Fibroblast of peridontal ligament (primary cell): Measurements from ENCODE around the gene PPP1R37.
A peak's percentile ranks its signal among the peaks of the same experiment; 100 is the strongest.

Source experiments
- DNase-seq: peaks from one replicate; pipeline ENCODE4 v3.0.0-alpha.2; 2010; ENCODE audit errors: extremely low read depth

PPP1R37 gene

GRCh38 chr19:45092747-45093678 is at the start of gene PPP1R37:
PPP1R37 (plus strand) TSS chr19:45093179; CDS start chr19:45093326, 147 bp downstream.
- peak; percentile 98 for DNase-seq

DNA sequence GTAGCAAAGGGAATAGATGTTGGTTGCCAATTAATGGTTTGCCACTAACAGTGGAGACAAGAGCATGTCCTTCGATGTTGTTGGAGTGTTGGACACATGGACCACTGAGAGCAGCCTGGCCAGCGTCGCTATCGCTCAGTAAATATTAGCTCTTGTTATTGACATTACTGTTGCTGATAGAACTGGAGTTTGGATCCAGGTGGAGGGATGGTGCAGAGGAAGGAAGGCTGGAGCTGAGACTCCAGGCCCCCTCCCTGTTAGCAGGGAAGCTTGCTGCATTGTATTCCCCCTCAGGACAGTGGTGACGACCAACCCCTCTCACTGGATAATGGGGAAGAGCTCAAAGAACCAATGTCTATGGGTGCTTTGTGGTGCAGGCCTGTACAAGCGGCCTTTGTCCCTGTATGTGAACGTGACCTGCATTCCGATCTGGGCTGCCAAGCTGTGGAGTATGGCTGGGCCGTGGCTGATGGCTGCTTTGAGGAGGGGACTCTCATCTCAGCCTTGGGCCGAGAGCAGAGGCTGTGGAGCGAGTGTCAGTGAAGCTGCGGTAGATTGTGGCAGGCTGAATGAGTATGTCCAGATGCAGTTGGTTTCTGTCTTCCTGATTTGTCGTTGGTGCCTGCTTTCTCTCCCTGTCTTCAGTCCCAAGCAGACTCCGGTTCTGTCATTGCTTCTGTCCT is 47.2 kb upstream of the PPP1R37 start:
- no peak for DNase-seq

GRCh38 chr19:45046355-45046754 is 46.6 kb upstream of the PPP1R37 start:
- DNase-seq, result no peak

DNA sequence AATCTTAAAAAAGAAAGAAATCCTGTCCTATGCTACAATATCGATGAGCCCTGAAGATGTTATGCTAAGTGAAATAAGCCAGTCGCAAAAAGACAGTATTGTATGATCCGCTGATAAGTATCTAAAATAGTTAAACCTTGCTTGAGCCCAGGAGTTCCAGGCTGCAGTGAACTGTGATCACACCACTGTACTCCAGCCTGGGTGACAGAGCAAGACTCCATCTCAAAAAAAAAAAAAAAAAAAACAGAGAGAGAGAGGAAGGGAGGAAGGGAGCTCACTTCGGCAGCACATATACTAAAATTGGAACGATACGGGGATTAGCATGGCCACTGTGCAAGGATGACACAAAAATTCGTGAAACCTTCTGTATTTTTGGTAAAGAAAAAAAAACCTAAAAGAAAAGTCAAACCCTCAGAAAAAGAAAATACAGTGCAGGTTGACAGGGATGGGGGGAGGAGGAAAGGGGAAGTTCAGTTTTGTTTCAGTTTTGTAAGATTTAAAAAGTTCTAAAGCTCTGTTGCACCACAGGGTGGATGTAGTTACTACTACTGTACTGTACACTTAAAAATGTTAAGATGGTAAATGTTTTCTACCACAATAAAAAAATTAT is 45.7 kb upstream of the PPP1R37 start:
- no peak for DNase-seq

- DNase-seq, result no peak
Measured at GRCh38 chr19:45049073-45049736, 43.8 kb upstream of the PPP1R37 start.

GRCh38 chr19:45050036-45050435 is 42.9 kb upstream of the PPP1R37 start:
- DNase-seq, result no peak

DNA sequence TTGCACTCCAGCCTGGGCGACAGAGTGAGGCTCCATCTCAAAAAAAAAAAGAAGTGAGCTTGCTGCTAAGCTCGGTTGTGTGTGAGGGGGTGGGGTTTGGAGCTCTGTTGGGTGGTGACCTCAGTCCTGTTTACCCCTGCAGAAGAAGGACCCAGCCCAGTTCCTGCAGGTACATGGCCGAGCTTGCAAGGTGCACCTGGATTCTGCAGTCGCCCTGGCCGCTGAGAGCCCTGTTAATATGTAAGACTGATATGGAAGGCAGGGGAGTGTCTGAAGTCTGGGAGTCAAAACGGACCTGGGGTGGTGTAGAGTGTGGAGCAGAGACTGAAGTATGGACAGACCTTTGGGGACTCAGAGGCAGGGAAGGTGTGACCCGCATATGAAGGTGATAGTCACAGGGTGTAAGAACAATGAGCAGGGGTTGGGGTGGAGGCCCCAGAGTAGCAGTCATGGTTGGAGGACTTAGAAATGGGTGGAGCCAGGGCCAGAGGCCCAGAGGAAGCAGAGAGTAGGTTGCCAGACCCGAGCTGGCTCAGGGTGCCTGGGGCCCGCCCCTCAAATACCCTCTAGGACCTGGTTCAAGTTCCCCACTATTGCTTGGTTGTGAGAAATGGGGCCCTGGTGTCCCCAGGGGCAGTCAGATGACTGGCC is 40.9 kb upstream of the PPP1R37 start:
- no peak for DNase-seq

- DNase-seq, result no peak
Measured at GRCh38 chr19:45056831-45057230, 36.1 kb upstream of the PPP1R37 start.

- DNase-seq, result no peak
Measured at GRCh38 chr19:45057444-45057843, 35.5 kb upstream of the PPP1R37 start.

- no peak for DNase-seq
Measured at GRCh38 chr19:45058622-45059159, 34.3 kb upstream of the PPP1R37 start.

GRCh38 chr19:45059258-45059965 is 33.6 kb upstream of the PPP1R37 start:
- DNase-seq, result peak; percentile 69

GRCh38 chr19:45061965-45062364 is 31.0 kb upstream of the PPP1R37 start:
- no peak for DNase-seq

DNA sequence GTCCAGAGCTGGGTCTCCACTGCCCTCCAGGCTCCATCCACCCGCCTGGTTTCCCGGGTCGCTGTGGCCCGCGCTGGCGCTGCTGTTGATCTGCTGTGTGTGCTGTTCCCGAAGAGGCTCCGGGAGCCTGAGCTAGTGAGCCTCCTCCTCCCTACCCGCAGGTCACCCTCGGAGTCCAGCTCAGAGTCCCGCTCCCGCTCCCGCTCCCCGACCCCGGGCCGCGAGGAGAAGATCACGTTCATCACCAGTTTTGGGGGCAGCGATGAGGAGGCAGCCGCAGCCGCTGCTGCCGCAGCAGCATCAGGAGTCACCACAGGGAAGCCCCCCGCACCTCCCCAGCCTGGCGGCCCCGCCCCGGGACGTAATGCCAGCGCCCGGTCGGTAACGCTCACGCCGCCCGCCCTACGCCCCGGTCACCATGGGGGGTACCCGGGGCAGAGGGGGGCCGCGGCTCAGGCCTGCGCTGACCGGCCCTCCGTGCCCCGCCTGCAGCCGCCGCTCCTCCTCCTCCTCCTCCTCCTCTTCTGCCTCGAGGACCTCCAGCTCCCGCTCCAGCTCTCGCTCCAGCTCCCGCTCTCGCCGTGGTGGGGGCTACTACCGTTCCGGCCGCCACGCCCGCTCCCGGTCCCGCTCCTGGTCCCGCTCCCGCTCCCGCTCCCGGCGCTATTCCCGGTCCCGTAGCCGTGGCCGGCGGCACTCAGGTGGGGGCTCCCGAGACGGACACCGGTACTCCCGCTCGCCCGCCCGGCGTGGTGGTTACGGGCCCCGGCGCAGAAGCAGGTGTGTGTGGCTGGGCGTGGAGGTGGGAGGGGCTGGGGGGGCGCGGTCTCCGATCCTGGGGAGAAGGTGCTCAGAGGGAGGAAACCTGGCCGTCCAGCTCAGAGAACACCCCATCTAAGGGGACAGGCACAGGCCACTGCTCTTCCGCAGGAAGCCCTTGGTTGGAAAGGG is 28.9 kb upstream of the PPP1R37 start:
- no peak for DNase-seq

DNA sequence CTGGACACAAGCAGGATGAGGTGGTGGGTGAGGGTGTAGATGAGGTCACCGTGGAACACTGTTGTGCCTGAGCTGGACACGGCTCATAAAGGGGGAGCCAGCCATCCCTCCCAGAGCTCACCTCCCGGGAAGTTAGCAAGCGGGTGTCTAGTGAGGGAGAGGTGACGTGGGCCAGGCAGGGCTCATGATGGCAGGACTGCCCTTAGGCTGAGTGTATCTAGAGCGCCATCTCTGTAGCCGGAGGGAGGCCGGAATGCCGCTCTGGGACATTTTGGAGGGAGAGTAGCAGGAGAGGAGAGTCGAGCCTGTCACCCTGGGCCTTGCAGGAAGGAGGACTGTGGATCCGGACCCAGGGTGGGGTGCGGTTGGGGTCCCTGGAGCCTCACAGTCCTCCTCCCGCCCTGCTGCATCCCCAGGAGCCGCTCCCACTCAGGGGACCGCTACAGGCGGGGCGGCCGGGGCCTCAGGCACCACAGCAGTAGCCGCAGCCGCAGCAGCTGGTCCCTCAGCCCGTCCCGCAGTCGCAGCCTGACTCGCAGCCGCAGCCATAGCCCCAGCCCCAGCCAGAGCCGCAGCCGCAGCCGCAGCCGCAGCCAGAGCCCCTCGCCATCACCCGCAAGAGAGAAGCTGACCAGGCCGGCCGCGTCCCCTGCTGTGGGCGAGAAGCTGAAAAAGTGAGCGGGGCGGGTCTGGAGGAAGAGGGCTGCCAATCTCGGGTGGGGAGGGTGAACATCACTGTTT is 25.9 kb upstream of the PPP1R37 start:
- DNase-seq, result no peak

DNA sequence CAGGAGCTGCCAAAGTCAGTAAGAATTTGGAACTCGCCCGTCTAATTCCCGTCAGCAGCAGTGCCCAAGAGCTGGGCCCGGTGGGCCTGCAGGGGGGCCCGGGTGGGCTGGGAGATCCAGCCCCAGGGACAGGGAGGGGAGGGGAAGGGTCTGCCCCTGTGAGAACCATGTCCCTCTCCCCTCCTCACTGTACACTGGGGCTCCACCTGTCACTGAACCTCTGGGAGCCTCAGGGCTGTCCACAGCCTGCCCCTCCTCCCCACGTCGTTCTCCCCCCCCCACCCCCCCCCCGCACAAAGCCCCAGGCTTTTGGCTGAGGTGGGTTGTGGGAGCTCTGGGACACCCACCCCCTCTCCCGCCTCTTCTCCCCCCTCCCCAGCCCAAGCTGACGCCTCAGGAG is 24.9 kb upstream of the PPP1R37 start:
- no peak for DNase-seq

GRCh38 chr19:45069056-45069455 is 23.9 kb upstream of the PPP1R37 start:
- DNase-seq, result no peak

DNA sequence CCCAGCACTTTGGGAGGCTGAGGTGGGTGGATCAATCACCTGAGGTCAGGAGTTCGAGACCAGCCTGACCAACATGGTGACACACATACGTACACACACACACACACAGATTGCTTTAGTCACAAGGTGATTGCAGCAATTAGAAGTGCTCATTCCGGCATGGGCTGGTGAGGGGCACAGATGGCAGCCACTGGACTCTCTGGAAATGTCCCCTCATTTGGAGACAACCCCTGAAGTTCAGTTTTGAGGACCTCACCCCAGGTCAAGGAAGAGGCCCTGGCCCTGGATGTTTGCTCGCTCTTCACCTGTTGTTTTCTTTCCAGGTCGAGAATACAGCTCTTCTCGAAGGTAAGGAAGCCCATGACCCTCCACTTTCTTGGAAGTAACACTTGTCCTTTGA is 22.8 kb upstream of the PPP1R37 start:
- DNase-seq, result no peak

- DNase-seq, result no peak
Measured at GRCh38 chr19:45070861-45071544, 22.0 kb upstream of the PPP1R37 start.
